Cardiac fibroblast (primary cell): Measurements from ENCODE around the gene SLC25A47.
A peak's percentile ranks its signal among the peaks of the same experiment; 100 is the strongest.

Experiments
- DNase-seq, 2 donors: peaks; one replicate each; pipeline versions ENCODE4 v3.0.0 to v3.0.0-alpha.2; 2010; ENCODE audit warnings: low read depth in 2 of 2
- H3K4me3 ChIP-seq, 2 donors: replicated peaks in 1 of 2; 1 replicate in 1 of 2; 2 replicates in 1 of 2; pipeline ENCODE4 v1.5.1; 2011; ENCODE audit warnings: low read depth in 2 of 2, low read length in 2 of 2, mild to moderate bottlenecking in 2 of 2, moderate library complexity in 1 of 2
- CTCF ChIP-seq: IDR thresholded peaks from one replicate; pipeline ENCODE4 v1.5.1; 2011; ENCODE audit warnings: low read depth, mild to moderate bottlenecking, low read length, inconsistent platforms

The SLC25A47 gene

GRCh38 chr14:100323121-100323941, at the start of gene SLC25A47:
TSS of gene SLC25A47 (plus strand) at chr14:100323339. CDS start at chr14:100323415, 76 bp downstream.
- no peak for DNase-seq
- TF ChIP-seq CTCF = no peak
- no peak within 1 kb of the TSS for H3K4me3 ChIP-seq

GRCh38 chr14:100274250-100274649, 48.9 kb upstream of the SLC25A47 start:
- H3K4me3 ChIP-seq = no peak overlapping the region
- DNase-seq = no peak
- TF ChIP-seq CTCF = no peak

GRCh38 chr14:100275214-100275613, 47.9 kb upstream of the SLC25A47 start:
- no peak for DNase-seq
- TF ChIP-seq CTCF = no peak
- H3K4me3 ChIP-seq = no peak overlapping the region

- H3K4me3 ChIP-seq = no peak overlapping the region
- DNase-seq = peak; percentile 73 to 78
- TF ChIP-seq CTCF = peak; percentile 38
These were observed 44.4 kb upstream of the SLC25A47 start for GRCh38 chr14:100278702-100279101.

- no peak for DNase-seq
- TF ChIP-seq CTCF = no peak
- no peak overlapping the region for H3K4me3 ChIP-seq
These were observed 44.0 kb upstream of the SLC25A47 start for GRCh38 chr14:100279133-100279532.

- no peak for TF ChIP-seq CTCF
- DNase-seq = no peak
- no peak overlapping the region for H3K4me3 ChIP-seq
These were observed 43.6 kb upstream of the SLC25A47 start for GRCh38 chr14:100279563-100279962.
